ENCODE data around the gene KCNQ1.

DNA sequence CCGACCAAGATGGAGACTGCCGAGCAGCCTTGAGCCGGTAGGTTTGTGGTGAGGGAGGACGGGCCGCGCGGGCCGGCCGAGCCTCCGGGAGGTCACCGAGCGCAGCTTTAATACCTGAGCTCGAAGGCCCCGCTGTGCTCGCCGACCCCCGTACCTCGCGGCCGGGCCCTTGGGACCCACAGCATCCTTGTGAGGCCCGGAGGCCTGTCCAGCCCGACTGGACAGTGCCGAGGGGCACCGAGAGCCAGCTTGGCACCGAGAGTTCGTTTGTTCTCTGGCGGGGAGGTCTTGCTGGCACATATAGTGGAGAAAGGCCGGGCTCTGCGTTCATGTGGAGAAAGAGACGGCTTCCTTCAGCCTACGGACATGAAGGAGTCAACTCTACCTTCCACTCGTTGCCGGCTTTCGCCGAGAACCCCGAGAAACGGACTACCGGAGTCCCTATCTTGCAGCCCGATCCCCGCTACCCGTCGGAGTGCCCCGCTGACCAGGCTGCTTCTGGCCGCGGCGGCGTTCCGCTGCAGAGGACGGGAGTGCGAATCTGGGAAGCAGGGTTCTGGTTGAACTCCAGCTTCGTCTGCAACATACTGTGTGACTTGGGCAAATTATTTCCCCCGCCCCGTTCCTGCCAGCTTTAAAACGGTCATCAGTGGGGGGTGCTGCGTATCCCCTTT is 43.9 kb upstream of the KCNQ1 start:
- TF ChIP-seq, protein P1, sequence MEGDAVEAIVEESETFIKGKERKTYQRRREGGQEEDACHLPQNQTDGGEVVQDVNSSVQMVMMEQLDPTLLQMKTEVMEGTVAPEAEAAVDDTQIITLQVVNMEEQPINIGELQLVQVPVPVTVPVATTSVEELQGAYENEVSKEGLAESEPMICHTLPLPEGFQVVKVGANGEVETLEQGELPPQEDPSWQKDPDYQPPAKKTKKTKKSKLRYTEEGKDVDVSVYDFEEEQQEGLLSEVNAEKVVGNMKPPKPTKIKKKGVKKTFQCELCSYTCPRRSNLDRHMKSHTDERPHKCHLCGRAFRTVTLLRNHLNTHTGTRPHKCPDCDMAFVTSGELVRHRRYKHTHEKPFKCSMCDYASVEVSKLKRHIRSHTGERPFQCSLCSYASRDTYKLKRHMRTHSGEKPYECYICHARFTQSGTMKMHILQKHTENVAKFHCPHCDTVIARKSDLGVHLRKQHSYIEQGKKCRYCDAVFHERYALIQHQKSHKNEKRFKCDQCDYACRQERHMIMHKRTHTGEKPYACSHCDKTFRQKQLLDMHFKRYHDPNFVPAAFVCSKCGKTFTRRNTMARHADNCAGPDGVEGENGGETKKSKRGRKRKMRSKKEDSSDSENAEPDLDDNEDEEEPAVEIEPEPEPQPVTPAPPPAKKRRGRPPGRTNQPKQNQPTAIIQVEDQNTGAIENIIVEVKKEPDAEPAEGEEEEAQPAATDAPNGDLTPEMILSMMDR (IDR thresholded peaks at IDR 0.05) = no peak
- TF ChIP-seq SMAD4 (CRISPR knock-in tag; IDR thresholded peaks at IDR 0.05) (no peak), TCF7 (CRISPR knock-in tag; IDR thresholded peaks at IDR 0.05; ENCODE audit: low read depth) (no peak)
- TF ChIP-seq, protein P2, sequence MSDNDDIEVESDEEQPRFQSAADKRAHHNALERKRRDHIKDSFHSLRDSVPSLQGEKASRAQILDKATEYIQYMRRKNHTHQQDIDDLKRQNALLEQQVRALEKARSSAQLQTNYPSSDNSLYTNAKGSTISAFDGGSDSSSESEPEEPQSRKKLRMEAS (CRISPR knock-in tag; IDR thresholded peaks at IDR 0.05) = no peak
- TF ChIP-seq, protein P3, sequence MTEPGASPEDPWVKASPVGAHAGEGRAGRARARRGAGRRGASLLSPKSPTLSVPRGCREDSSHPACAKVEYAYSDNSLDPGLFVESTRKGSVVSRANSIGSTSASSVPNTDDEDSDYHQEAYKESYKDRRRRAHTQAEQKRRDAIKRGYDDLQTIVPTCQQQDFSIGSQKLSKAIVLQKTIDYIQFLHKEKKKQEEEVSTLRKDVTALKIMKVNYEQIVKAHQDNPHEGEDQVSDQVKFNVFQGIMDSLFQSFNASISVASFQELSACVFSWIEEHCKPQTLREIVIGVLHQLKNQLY (CRISPR knock-in tag; IDR thresholded peaks at IDR 0.05) = no peak

All from WTC11 (cell line).